ENCODE measurements around the gene USP20. TPM values are rescaled to one million over a fixed set of nuclear protein-coding genes. Genes with fewer than 3 reads are reported as not detected.

USP20 gene
- total and polyA plus RNA-seq, 10 of the 15 experiments (the other 5 are each of a cell fraction or from before 2014, with no cell fraction given), result 0.66 to 23.3 (median 11.0) TPM

GRCh38 chr9:129901993-129902739 lies 66.9 kb downstream of the USP20 start:
- Histone ChIP-seq H3K36me3 (ENCODE audit: control insufficient read depth in 2 of 2, insufficient read depth in 2 of 2, low read length in 1 of 2) (peaks cover 23 to 67% of the 10 kb centered on the region in 2 experiments), H3K9ac (ENCODE audit: control insufficient read depth, insufficient read depth, low read length) (no peak overlapping the region), H3K9me3 (replicated peaks; ENCODE audit: control insufficient read depth, insufficient read depth, low read length) (no peaks in the 10 kb centered on the region; the same call in 2 of the 3 replicates), H3K4me1 (ENCODE audit: control insufficient read depth, insufficient read depth, low read length) (peaks cover 51% of the 10 kb centered on the region), H3K27me3 (replicated peaks in 1 of 2; ENCODE audit: control insufficient read depth in 2 of 2, insufficient read depth in 2 of 2, low read length in 1 of 2) (no peaks in the 10 kb centered on the region), H2AFZ (ENCODE audit: control insufficient read depth, low read depth, low read length) (no peak overlapping the region), H3K79me2 (ENCODE audit: control insufficient read depth, insufficient read depth, low read length) (peaks cover 21% of the 10 kb centered on the region), H3K4me2 (ENCODE audit: control insufficient read depth, insufficient read depth) (peak overlapping the region; percentile 32; the same call in 1 of the 2 replicates), H3K27ac (ENCODE audit: control insufficient read depth, insufficient read depth) (peak overlapping the region; percentile 1), H3K4me3 (no peak overlapping the region), H4K20me1 (ENCODE audit: control insufficient read depth, insufficient read depth) (no peaks in the 10 kb centered on the region)
- WGBS (ENCODE audit: insufficient coverage, insufficient replicate concordance, low lambda C conversion rate, missing lambda C conversion rate), result 92% methylated on average over 9 of the region's 9 CpGs
- intact Hi-C loops (cut with micrococcal nuclease; ENCODE audit: unreplicated experiment) (no loop called here), in situ Hi-C loops (cut with MboI) (no loop called here)
- POLR2A ChIA-PET, result interaction anchor here (1.0 to 1.6 kb wide), 2 partner anchors 15 to 95 kb away, joined by 3 to 5 read pairs; no protein-coding TSS in a partner anchor
- DNase-seq (ENCODE audit: low read depth, low spot score) (no peak), FAIRE-seq (no peak), ATAC-seq (no peak)
- TF ChIP-seq POU2F2 (IDR thresholded peaks at IDR 0.05; ENCODE audit: borderline replicate concordance, low read depth, low read length), result 0 out of 3 replicates have a peak, but pooled peaks have one; percentile 5
- TF ChIP-seq SMAD1 (IDR thresholded peaks at IDR 0.05; ENCODE audit: low read depth, partially characterized antibody), result no peak
- CTCF ChIA-PET, result interaction anchor here (1.3 to 2.8 kb wide), 3 partner anchors 10 to 17 kb away, joined by 3 to 8 read pairs (median 3); no protein-coding TSS in a partner anchor
- SMC1A ChIA-PET (ENCODE audit: uncharacterized antibody, unreplicated experiment), result interaction anchor here (0.7 to 1.9 kb wide), 10 partner anchors 10 to 58 kb away, joined by 3 to 5 read pairs (median 4); no protein-coding TSS in a partner anchor
- TSS peak; percentile 6 for BruUV-seq (replicated peaks)
- RAD21 ChIA-PET (ENCODE audit: unreplicated experiment), result interaction anchor here (1.0 to 1.9 kb wide), 5 partner anchors 10 to 127 kb away, joined by 3 to 8 read pairs (median 4); no protein-coding TSS in a partner anchor

DNA sequence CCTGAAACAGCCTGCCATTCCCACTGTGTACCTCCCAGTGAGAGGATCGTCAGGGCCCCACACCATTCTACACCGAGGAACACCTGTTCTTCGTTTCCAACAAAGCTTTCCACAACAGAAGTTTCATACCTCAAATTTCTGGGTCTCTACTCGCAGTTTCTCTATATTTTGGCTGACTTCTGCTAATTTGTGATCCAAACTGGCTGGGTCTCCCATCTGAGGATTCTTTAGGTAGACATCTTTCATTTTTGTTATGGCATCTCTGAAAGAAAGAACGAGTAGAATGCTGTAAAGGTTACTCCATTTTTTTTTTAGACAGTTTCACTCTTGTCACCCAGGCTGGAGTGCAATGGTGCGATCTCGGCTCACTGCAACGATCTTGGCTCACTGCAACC lies 67.5 kb downstream of the USP20 start:
- no TSS peak for BruUV-seq (replicated peaks)
- Histone ChIP-seq H3K27ac (ENCODE audit: control insufficient read depth, insufficient read depth) (no peak overlapping the region), H3K36me3 (ENCODE audit: control insufficient read depth in 2 of 2, insufficient read depth in 2 of 2, low read length in 1 of 2) (peaks cover 25 to 68% of the 10 kb centered on the region in 2 experiments), H3K79me2 (ENCODE audit: control insufficient read depth, insufficient read depth, low read length) (peaks cover 19% of the 10 kb centered on the region), H3K9me3 (replicated peaks; ENCODE audit: control insufficient read depth, insufficient read depth, low read length) (no peaks in the 10 kb centered on the region; the same call in 2 of the 3 replicates), H3K9ac (ENCODE audit: control insufficient read depth, insufficient read depth, low read length) (no peak overlapping the region), H2AFZ (ENCODE audit: control insufficient read depth, low read depth, low read length) (no peak overlapping the region), H3K4me1 (ENCODE audit: control insufficient read depth, insufficient read depth, low read length) (peaks cover 48% of the 10 kb centered on the region), H3K4me3 (no peak overlapping the region), H4K20me1 (ENCODE audit: control insufficient read depth, insufficient read depth) (no peaks in the 10 kb centered on the region), H3K27me3 (replicated peaks in 1 of 2; ENCODE audit: control insufficient read depth in 2 of 2, insufficient read depth in 2 of 2, low read length in 1 of 2) (no peaks in the 10 kb centered on the region), H3K4me2 (ENCODE audit: control insufficient read depth, insufficient read depth) (peak overlapping the region; percentile 25; the same call in 1 of the 2 replicates)
- FAIRE-seq (no peak), DNase-seq (ENCODE audit: low read depth, low spot score) (no peak), ATAC-seq (no peak)
- in situ Hi-C loops (cut with MboI), result no loop called here
- TF ChIP-seq RAD21 (IDR thresholded peaks at IDR 0.05; ENCODE audit: insufficient read depth, low read depth, low read length), result no peak
- no peak for TF ChIP-seq ASH2L (IDR thresholded peaks at IDR 0.05; ENCODE audit: borderline replicate concordance, low read depth)
- TF ChIP-seq POLR2AphosphoS5 (IDR thresholded peaks at IDR 0.05; ENCODE audit: low read length), result peak; percentile 52; the same call in 1 of the 2 replicates
- TF ChIP-seq PAX5 (IDR thresholded peaks at IDR 0.05; ENCODE audit: borderline replicate concordance, low read depth, low read length), result no peak
- ChIA-PET RAD21 (ENCODE audit: unreplicated experiment) (interaction anchor here (0.7 kb wide), 1 partner anchor 10 kb away, joined by 3 read pairs; no protein-coding TSS in a partner anchor), SMC1A (ENCODE audit: uncharacterized antibody, unreplicated experiment) (interaction anchor here (0.9 to 1.9 kb wide), 4 partner anchors 15 to 37 kb away, joined by 3 to 5 read pairs (median 4); no protein-coding TSS in a partner anchor), CTCF (interaction anchor here (1.3 to 2.8 kb wide), 2 partner anchors 9 to 17 kb away, joined by 3 to 8 read pairs; no protein-coding TSS in a partner anchor), POLR2A (interaction anchor here (0.6 kb wide), 1 partner anchor 9 kb away, joined by 4 read pairs; no protein-coding TSS in a partner anchor)
- intact Hi-C loops (cut with micrococcal nuclease; ENCODE audit: unreplicated experiment), result no loop called here
- WGBS (ENCODE audit: insufficient coverage, insufficient replicate concordance, low lambda C conversion rate, missing lambda C conversion rate), result 89% methylated on average over 8 of the region's 8 CpGs
